T-helper 9 cell (primary cell): ENCODE measurements around the gene IP6K2.
A peak's percentile ranks its signal among the peaks of the same experiment; 100 is the strongest.

ENCODE experiments used
- DNase-seq: peaks from one replicate; pipeline ENCODE4 v3.0.0-alpha.2; 2020

Gene IP6K2

GRCh38 chr3:48662753-48663488, 54.1 kb downstream of the IP6K2 start, which contains the start of gene CELSR3:
TSS of gene CELSR3 (minus strand) at chr3:48662886. CDS start at chr3:48662634, 252 bp downstream.
- peak; percentile 29 for DNase-seq

GRCh38 chr3:48662145-48662752, 54.8 kb downstream of the IP6K2 start:
- no peak for DNase-seq

- DNase-seq, result peak; percentile 72
These were observed 55.4 kb downstream of the IP6K2 start for GRCh38 chr3:48661501-48662144.

GRCh38 chr3:48660800-48661400, 56.1 kb downstream of the IP6K2 start:
- no peak for DNase-seq

- DNase-seq, result no peak
These were observed 60.2 kb downstream of the IP6K2 start for GRCh38 chr3:48656841-48657281.

- peak; percentile 77 for DNase-seq
These were observed 60.8 kb downstream of the IP6K2 start for GRCh38 chr3:48656061-48656840.

GRCh38 chr3:48655606-48656005, 61.4 kb downstream of the IP6K2 start:
- no peak for DNase-seq

DNA sequence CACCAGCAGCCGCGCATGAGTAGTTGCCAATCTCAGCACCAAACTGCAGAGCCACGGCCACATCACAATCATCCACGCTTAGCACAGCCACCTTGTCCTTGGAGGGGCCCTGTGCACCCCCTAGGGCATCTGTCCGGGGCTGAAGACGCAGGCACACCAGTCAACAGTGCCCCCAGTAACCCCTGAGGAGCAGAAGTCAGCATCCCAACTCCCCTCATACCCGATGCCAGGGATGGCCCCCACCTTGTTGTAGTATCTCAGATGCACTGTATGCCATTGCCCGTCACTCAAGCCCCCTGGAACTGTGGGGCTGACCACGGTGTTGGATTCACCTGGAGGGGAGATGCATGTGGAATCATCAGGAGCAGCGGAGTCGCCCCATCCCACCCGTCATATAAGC, 62.0 kb downstream of the IP6K2 start:
- DNase-seq, result no peak

- no peak for DNase-seq
These were observed 63.9 kb downstream of the IP6K2 start for GRCh38 chr3:48652923-48653715.

- no peak for DNase-seq
These were observed 65.2 kb downstream of the IP6K2 start for GRCh38 chr3:48651771-48652170.

DNA sequence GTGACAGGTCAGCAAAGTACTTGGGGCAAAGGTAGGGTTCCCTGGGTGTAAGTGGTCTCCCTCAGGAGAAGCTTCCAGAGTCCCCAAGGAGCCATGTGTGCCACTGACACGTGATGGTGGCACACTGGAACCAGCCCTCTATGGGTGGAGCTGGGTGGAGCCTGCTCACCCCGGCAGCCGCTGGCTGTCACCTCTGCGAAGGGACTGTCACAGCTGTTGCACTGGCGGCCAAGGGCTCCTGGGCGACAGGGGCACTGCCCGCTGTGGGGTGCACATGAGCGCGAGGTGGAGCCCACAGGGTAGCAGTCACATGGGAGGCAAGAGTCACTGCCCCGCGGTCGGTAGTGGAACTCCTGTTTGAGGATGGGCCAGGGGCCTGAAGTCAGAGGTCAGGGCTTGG, 66.3 kb downstream of the IP6K2 start:
- DNase-seq, result no peak

GRCh38 chr3:48648188-48648850, 68.7 kb downstream of the IP6K2 start:
- no peak for DNase-seq

GRCh38 chr3:48647714-48648113, 69.3 kb downstream of the IP6K2 start:
- no peak for DNase-seq

DNA sequence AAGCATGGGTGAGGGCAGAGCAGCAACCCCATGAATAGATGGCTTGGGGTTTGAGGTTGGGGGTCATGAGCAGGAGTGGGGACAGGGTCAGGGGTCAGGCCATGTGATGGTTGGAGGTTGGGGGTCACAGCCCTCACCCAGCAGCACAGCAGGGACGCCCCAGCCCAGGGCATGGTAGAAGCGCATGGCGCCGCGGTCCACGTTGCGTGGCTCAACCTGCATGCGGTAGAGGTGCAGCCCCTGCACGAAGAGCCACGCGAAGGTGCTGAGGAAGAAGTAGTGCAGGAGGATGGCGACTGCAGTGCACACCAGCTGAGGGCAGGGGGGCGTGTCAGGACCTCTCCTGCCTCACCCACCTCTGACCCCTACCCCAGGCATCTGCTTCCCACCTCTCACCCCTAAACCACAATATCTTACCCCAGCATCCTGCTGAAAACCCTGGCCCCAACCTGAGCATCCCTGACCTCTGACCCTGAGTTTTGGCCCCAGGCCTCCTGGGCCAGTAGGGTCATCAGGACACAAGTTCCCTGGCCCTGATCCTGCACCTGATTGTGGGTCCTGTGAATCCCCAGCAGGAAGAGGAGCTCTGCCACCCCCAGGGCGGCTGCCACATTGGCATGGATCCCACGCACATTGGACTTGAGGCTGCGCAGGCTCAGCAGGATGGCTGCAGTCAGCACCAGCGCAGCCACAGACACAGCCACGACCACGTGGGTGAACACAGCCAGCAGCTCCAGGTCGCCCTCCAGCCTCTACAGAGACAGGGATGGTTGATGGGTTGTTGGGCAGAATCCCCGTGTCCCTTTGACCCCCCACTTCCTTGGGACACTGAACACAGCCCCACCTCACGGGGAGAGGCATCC, 71.9 kb downstream of the IP6K2 start:
- DNase-seq, result no peak

DNA sequence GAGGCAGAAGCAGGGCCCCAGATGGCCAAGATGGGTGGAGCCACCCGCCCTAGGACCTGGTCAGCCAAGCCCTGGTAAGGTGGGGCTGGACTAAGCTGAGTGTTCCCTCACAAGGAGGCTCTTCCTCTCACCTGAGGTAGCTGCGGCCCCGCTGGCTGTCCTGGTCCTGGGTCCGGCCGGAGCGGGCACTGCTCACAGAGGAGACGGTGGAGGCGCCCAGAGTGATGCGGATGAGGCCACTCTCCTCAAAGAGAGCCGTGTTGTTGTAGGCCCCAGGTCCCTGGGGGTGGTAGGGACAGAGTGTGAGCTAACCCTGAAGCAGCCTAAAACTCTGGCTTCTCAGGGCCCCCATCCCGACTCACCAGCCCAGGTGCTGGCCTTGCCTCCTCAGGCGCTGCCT, 74.4 kb downstream of the IP6K2 start:
- no peak for DNase-seq

GRCh38 chr3:48641396-48641795, 75.6 kb downstream of the IP6K2 start:
- DNase-seq, result no peak

DNA sequence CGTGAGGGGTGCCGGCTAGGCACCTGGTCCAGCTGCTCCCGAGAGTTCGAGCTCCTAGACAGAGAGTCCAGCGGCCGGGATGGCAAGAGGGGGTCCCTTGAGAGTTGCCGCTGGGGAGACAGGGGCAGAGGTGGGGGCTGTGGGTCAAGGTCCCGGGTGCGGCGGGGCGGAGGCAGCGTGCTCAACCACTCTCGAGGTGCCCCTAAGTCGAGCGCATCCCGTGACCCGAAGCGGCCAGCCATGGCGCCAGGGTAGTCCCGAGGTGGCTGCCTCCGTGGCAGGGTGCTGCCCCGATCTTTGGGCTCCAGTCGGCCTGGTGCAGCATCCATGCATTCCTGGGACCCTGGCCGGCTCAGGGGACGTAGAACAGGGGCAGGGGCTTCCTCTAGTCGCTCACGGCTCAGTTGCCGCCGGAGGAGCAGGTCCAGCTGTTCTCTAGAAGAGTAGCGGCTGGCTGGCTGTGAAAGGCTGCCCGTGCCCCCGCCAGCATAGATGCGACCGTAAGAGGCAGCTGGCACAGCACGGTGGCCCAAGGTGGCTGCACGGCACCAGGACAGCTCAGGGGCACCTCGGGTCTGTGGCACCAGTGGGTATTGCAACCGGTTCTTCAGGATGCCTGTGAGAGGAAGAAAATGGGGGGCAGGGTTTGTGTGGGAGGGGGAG, 76.9 kb downstream of the IP6K2 start:
- DNase-seq, result no peak
